ENCODE data around the gene PLXNB3.

Gene PLXNB3

GRCh38 chrX:153818571-153819383, 54.7 kb downstream of the PLXNB3 start:
- DNase-seq: peak; percentile 77

- DNase-seq: no peak
These were observed 55.5 kb downstream of the PLXNB3 start for GRCh38 chrX:153819384-153820040.

DNA sequence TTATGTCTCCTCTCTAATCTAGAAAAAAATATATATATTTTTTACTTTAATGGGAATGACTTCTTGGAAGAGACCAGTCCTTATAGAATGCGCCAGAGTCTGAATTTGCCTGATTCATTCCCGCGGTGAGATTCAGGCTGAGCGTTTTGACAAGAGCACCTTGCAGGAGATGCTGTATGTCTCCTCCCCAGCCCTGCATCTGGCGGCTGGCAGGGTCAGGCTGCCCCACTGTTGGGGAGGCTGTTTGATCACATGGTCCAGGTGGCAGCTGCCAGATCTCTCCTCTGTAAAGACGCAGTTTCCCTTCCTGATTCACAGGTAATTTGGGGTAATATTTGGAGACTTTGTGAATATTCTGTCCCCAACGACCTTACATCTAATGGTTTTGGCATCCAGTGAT, 56.6 kb downstream of the PLXNB3 start:
- DNase-seq: no peak

DNA sequence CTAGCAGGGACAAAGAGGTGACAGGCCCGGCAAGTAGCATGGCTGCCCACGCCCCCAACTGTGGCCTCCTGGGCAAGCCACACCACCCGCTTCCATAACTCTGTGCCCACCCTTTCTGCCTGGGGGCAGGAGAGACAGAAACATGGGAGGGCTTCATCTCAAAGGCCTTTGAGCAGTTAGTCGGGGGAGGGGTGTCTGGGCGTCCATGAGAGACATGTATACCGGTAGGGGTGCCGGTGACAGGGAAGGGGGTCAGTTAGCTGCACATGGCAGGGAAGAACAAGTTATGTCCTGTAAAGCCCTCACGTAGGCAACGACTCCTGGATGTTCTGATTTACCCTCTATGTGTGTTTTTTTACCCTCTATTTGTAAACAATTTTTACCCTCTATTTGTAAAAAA, 57.0 kb downstream of the PLXNB3 start:
- no peak for DNase-seq

DNA sequence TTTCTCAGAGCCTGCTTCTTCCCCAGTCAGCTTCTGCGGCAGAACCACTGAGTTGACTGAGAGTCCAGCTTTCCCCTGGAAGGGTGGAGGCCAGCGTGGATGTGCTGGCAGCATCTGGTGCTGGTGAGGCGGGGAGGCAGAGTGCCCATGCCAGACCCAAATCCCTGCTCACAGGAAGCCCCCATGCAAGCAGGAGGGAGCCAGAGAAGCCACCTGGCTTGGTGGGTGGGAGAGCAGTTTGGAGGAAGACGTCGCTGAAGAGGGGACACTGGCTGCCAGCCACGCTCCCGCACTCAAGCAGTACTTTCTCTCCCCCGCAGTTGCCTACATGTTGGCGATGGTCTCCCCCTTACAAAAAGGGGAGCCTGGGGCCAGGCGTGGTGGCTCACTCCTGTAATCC, 60.3 kb downstream of the PLXNB3 start:
- no peak for DNase-seq

- DNase-seq: no peak
These were observed 61.0 kb downstream of the PLXNB3 start for GRCh38 chrX:153825042-153825441.

All from activated CD8-positive, alpha-beta memory T cell treated with anti-CD3 and anti-CD28 coated beads for 24 hours (primary cell).